ENCODE results near the gene WNT7B. TPM values are rescaled to one million over a fixed set of nuclear protein-coding genes. Genes with fewer than 3 reads are reported as not detected.

Gene WNT7B
- polyA plus RNA-seq, 1 of the 3 experiments (the other 2 are of a cell fraction) = 0.13 TPM

DNA sequence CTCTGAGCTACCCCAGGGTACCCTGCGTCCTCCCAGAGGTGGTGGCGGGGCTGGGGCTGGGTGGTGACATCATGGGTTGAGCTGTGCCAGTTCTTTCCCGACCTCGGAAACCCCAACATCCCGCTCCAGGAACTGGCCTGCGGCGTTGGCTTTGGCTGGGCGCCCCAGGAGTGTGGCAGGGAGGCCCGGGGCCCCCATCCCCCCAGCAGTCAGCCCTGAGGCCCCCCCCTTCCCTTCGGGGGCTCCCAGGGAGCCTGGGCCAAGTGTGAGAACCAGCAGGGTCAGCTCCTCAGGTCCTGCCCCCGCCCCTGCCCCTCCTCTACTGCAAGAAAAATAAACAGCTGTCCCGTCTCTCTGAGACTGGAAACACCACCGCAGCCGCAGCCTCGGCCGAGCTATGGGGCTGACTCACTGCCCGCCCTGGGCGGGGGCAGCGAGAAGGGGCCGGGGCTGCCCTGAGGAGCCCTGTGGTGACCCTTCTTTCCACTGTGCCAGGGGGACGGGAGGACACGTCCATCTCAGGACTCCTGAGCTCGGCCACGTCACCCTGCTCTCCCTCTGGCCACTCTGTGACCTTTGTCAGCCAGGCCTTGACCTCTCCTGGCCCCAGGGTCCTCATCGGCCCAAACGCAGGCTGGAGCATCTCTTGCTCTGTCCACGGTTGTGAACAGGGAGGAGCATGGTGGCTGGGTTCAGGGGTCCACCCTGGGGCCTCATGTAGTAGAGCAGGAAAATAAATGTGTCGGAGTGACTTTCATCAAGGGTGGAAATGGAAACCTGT is 73.4 kb downstream of the WNT7B start:
- Histone ChIP-seq H3K9me2 (no peaks in the 10 kb centered on the region), H2AFZ (ENCODE audit: low read depth) (no peak overlapping the region), H3K4me2 (no peak overlapping the region), H4K20me1 (ENCODE audit: insufficient read depth) (no peaks in the 10 kb centered on the region), H3K36me3 (replicated peaks in 1 of 2; ENCODE audit: control insufficient read depth in 1 of 2, insufficient read depth in 2 of 2, low read length in 1 of 2) (no peaks in the 10 kb centered on the region), H3K9me3 (no peaks in the 10 kb centered on the region), H3K9ac (no peak overlapping the region), H3K4me1 (ENCODE audit: control insufficient read depth in 1 of 2, insufficient read depth in 2 of 2, low read depth in 1 of 2, low read length in 1 of 2) (no peaks in the 10 kb centered on the region; a peak in 1 of 4 replicates), H3K27ac (ENCODE audit: low read depth in 2 of 2, low read length in 1 of 2) (no peak overlapping the region), H3K27me3 (ENCODE audit: insufficient read depth) (no peaks in the 10 kb centered on the region; the same call in 1 of the 2 replicates), H3F3A (replicated peaks; ENCODE audit: insufficient read depth) (no peaks in the 10 kb centered on the region), H3K4me3 (ENCODE audit: low read depth in 2 of 2, low read length in 1 of 2) (no peak overlapping the region), H3K79me2 (ENCODE audit: insufficient read depth) (no peaks in the 10 kb centered on the region)
- no peak for DNase-seq
- ChIA-PET POLR2A (no interaction called here), CTCF (interaction anchor here (1.4 kb wide), 1 partner anchor 326 kb away, joined by 6 read pairs; no protein-coding TSS in a partner anchor)
- WGBS (ENCODE audit: low lambda C conversion rate) = 35% methylated on average over 10 of the region's 28 CpGs
- no peak for TF ChIP-seq RXRA (IDR thresholded peaks at IDR 0.05; ENCODE audit: borderline replicate concordance, low read depth)
- no peak for TF ChIP-seq MAX (IDR thresholded peaks at IDR 0.05; ENCODE audit: low read depth)
- no peak for TF ChIP-seq FOXJ3 (CRISPR knock-in tag; IDR thresholded peaks at IDR 0.05)
- TF ChIP-seq, protein P1, sequence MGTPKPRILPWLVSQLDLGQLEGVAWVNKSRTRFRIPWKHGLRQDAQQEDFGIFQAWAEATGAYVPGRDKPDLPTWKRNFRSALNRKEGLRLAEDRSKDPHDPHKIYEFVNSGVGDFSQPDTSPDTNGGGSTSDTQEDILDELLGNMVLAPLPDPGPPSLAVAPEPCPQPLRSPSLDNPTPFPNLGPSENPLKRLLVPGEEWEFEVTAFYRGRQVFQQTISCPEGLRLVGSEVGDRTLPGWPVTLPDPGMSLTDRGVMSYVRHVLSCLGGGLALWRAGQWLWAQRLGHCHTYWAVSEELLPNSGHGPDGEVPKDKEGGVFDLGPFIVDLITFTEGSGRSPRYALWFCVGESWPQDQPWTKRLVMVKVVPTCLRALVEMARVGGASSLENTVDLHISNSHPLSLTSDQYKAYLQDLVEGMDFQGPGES (IDR thresholded peaks at IDR 0.05; ENCODE audit: low read depth, low read length) = no peak
- no peak for TF ChIP-seq FOXM1 (IDR thresholded peaks at IDR 0.05; ENCODE audit: low read depth)
- TF ChIP-seq EP300 (IDR thresholded peaks at IDR 0.05; ENCODE audit: borderline replicate concordance in 1 of 2, low read depth in 1 of 2, low read length in 1 of 2) = no peak
- TF ChIP-seq NFIC (IDR thresholded peaks at IDR 0.05; ENCODE audit: borderline replicate concordance) = no peak
- no peak for TF ChIP-seq TCF12 (IDR thresholded peaks at IDR 0.05)

- 71% methylated on average over 5 of the region's 6 CpGs for WGBS (ENCODE audit: low lambda C conversion rate)
- Histone ChIP-seq H2AFZ (ENCODE audit: low read depth) (no peak overlapping the region), H4K20me1 (ENCODE audit: insufficient read depth) (no peaks in the 10 kb centered on the region), H3K79me2 (ENCODE audit: insufficient read depth) (no peaks in the 10 kb centered on the region), H3K9ac (no peak overlapping the region), H3K4me2 (no peak overlapping the region), H3K36me3 (replicated peaks in 1 of 2; ENCODE audit: control insufficient read depth in 1 of 2, insufficient read depth in 2 of 2, low read length in 1 of 2) (no peaks in the 10 kb centered on the region), H3K27me3 (ENCODE audit: insufficient read depth) (no peaks in the 10 kb centered on the region; the same call in 1 of the 2 replicates), H3K4me3 (ENCODE audit: low read depth in 2 of 2, low read length in 1 of 2) (no peak overlapping the region), H3F3A (replicated peaks; ENCODE audit: insufficient read depth) (no peaks in the 10 kb centered on the region), H3K27ac (ENCODE audit: low read depth in 2 of 2, low read length in 1 of 2) (no peak overlapping the region), H3K9me2 (no peaks in the 10 kb centered on the region), H3K9me3 (no peaks in the 10 kb centered on the region), H3K4me1 (ENCODE audit: control insufficient read depth in 1 of 2, insufficient read depth in 2 of 2, low read depth in 1 of 2, low read length in 1 of 2) (peaks cover 0 to 18% of the 10 kb centered on the region in 2 experiments; a peak in 1 of 4 replicates)
- no peak for TF ChIP-seq USF2 (IDR thresholded peaks at IDR 0.05; ENCODE audit: borderline replicate concordance, low read depth, low read length)
- TF ChIP-seq, protein P2, sequence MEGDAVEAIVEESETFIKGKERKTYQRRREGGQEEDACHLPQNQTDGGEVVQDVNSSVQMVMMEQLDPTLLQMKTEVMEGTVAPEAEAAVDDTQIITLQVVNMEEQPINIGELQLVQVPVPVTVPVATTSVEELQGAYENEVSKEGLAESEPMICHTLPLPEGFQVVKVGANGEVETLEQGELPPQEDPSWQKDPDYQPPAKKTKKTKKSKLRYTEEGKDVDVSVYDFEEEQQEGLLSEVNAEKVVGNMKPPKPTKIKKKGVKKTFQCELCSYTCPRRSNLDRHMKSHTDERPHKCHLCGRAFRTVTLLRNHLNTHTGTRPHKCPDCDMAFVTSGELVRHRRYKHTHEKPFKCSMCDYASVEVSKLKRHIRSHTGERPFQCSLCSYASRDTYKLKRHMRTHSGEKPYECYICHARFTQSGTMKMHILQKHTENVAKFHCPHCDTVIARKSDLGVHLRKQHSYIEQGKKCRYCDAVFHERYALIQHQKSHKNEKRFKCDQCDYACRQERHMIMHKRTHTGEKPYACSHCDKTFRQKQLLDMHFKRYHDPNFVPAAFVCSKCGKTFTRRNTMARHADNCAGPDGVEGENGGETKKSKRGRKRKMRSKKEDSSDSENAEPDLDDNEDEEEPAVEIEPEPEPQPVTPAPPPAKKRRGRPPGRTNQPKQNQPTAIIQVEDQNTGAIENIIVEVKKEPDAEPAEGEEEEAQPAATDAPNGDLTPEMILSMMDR (IDR thresholded peaks at IDR 0.05) = no peak
- no peak for TF ChIP-seq FOSL2 (IDR thresholded peaks at IDR 0.05; ENCODE audit: borderline replicate concordance, low read depth)
- TF ChIP-seq TAF1 (IDR thresholded peaks at IDR 0.05; ENCODE audit: borderline replicate concordance, low read depth, low read length) = no peak
- TF ChIP-seq NRF1 (IDR thresholded peaks at IDR 0.05; ENCODE audit: low read depth, low read length) = no peak
- TF ChIP-seq FOXM1 (IDR thresholded peaks at IDR 0.05; ENCODE audit: low read depth) = no peak
- TF ChIP-seq TEAD4 (IDR thresholded peaks at IDR 0.05; ENCODE audit: borderline replicate concordance, insufficient read depth) = no peak
- no peak for TF ChIP-seq RFX5 (IDR thresholded peaks at IDR 0.05; ENCODE audit: low read length)
- TF ChIP-seq SMC3 (IDR thresholded peaks at IDR 0.05; ENCODE audit: low read depth, low read length) = no peak
- no peak for TF ChIP-seq FOXJ3 (CRISPR knock-in tag; IDR thresholded peaks at IDR 0.05)
- no peak for TF ChIP-seq RAD21 (IDR thresholded peaks at IDR 0.05; ENCODE audit: low read length)
- no peak for TF ChIP-seq USF1 (IDR thresholded peaks at IDR 0.05; ENCODE audit: borderline replicate concordance, low read depth)
- TF ChIP-seq GATA2 (CRISPR knock-in tag; IDR thresholded peaks at IDR 0.05) = no peak
- no peak for TF ChIP-seq CHD2 (IDR thresholded peaks at IDR 0.05; ENCODE audit: low read length, partially characterized antibody)
- ChIA-PET CTCF (interaction anchor here (1.0 to 1.6 kb wide), 4 partner anchors 31 to 253 kb away, joined by 3 to 5 read pairs (median 3); no protein-coding TSS in a partner anchor), POLR2A (no interaction called here)
- DNase-seq = no peak
These were observed 79.2 kb downstream of the WNT7B start for GRCh38 chr22:45897736-45898135.
